Caco-2 (cell line): ENCODE results near the gene SLC39A7. TPM values are rescaled to one million over a fixed set of nuclear protein-coding genes. Genes with fewer than 3 reads are reported as not detected.
A peak's percentile ranks its signal among the peaks of the same experiment; 100 is the strongest.

Experiments used
- BruUV-seq: library from RNA; stranded (reverse); fragments of 400-500 nt; replicated peaks from 2 replicates; lab custom pipeline; 2021; lab: Mats Ljungman, UMichigan
- CTCF ChIA-PET: fragments of 300-600 bp; sonication (Branson Sonifier 250); formaldehyde crosslinking; loops from one replicate; lab custom pipeline; 2022; ENCODE audit warnings: antibody characterized with exemption; lab: Charles Lee
- POLR2A ChIA-PET: fragments of 300-600 bp; sonication (Branson Sonifier 250); formaldehyde crosslinking; loops from one replicate; lab custom pipeline; 2022; ENCODE audit warnings: antibody characterized with exemption; lab: Charles Lee
- DNase-seq, 2 experiments: peaks; one replicate each; pipeline versions ENCODE4 v3.0.0 to v3.0.0-alpha.2; 2020 to 2022
- H3K27me3 ChIP-seq: replicated peaks from 2 replicates; pipeline ENCODE4 v1.6.0; 2011; ENCODE audit warnings: low read length; ENCODE audit not compliant: control insufficient read depth, insufficient read depth
- H3K36me3 ChIP-seq: 2 replicates; pipeline ENCODE4 v1.5.1; 2011; ENCODE audit warnings: low read length; ENCODE audit not compliant: control insufficient read depth, insufficient read depth
- H3K4me1 ChIP-seq: fragments of 250-450 bp; sonication (Bioruptor Pico); 2 replicates; pipeline ENCODE4 v1.5.1; 2020; ENCODE audit warnings: mild to moderate bottlenecking
- H3K4me3 ChIP-seq: 2 replicates; pipeline ENCODE4 v1.5.1; 2011; ENCODE audit warnings: low read depth, mild to moderate bottlenecking, control low read depth, low read length
- H3K9me3 ChIP-seq: fragments of 250-450 bp; sonication (Bioruptor Pico); 2 replicates; pipeline ENCODE4 v1.5.1; 2020; ENCODE audit warnings: mild to moderate bottlenecking, moderate library complexity
- H3K27ac Mint-ChIP-seq: one replicate; pipeline ENCODE4 v1.8.0; 2022; ENCODE audit warnings: mixed read lengths; ENCODE audit not compliant: unreplicated experiment
- H3K27me3 Mint-ChIP-seq: one replicate; pipeline ENCODE4 v1.8.0; 2022; ENCODE audit warnings: mixed read lengths; ENCODE audit not compliant: insufficient read depth, unreplicated experiment
- H3K36me3 Mint-ChIP-seq: one replicate; pipeline ENCODE4 v1.8.0; 2022; ENCODE audit warnings: mild to moderate bottlenecking, mixed read lengths; ENCODE audit not compliant: insufficient read depth, unreplicated experiment
- H3K4me1 Mint-ChIP-seq: one replicate; pipeline ENCODE4 v1.8.0; 2022; ENCODE audit warnings: low read depth, mixed read lengths; ENCODE audit not compliant: unreplicated experiment
- H3K4me3 Mint-ChIP-seq: one replicate; pipeline ENCODE4 v1.8.0; 2022; ENCODE audit warnings: mild to moderate bottlenecking, moderate library complexity, mixed read lengths; ENCODE audit not compliant: unreplicated experiment
- H3K9me3 Mint-ChIP-seq: one replicate; pipeline ENCODE4 v1.8.0; 2022; ENCODE audit warnings: mixed read lengths; ENCODE audit not compliant: unreplicated experiment
- CTCF ChIP-seq, 2 experiments: fragments of 200-600 bp in 1 of 2; IDR thresholded peaks; 1 replicate in 1 of 2; 2 replicates in 1 of 2; pipeline versions ENCODE4 v1.5.1 to v1.8.0; 2011 to 2022; ENCODE audit warnings: antibody characterized with exemption in 1 of 2, control low read depth in 1 of 2, inconsistent platforms in 1 of 2, low read depth in 1 of 2, low read length in 1 of 2, mild to moderate bottlenecking in 1 of 2, moderate library complexity in 1 of 2; ENCODE audit not compliant: insufficient read depth in 1 of 2, severe bottlenecking in 1 of 2, unreplicated experiment in 1 of 2
- intact Hi-C: fragments of 100-400 bp; cut with micrococcal nuclease; formaldehyde crosslinking; loops from one replicate; pipeline ENCODE4 v1.10.0; 2022; ENCODE audit not compliant: unreplicated experiment
- total RNA-seq: library from RNA; stranded (reverse); gene quantifications from 2 replicates; pipeline ENCODE4 v1.2.3, GENCODE V29; 2022

SLC39A7 gene
- total RNA-seq, 1 experiment from 2014 or later = 140 TPM

GRCh38 chr6:33173535-33174180 lies 27.0 kb upstream of the SLC39A7 start:
- H3K27me3 ChIP-seq = no peaks in the 10 kb centered on the region
- Mint-ChIP-seq H3K4me3 (no peak overlapping the region), H3K27me3 (peaks cover 19% of the 10 kb centered on the region), H3K9me3 (no peaks in the 10 kb centered on the region), H3K27ac (no peak overlapping the region), H3K36me3 (no peaks in the 10 kb centered on the region), H3K4me1 (no peaks in the 10 kb centered on the region)
- intact Hi-C loops = no loop called here
- no peak for TF ChIP-seq CTCF (IDR thresholded peaks at IDR 0.05; ENCODE audit: insufficient read depth in 1 of 2, low read depth in 1 of 2, low read length in 1 of 2, severe bottlenecking in 1 of 2, unreplicated experiment in 1 of 2)
- DNase-seq = no peak
- H3K9me3 ChIP-seq = no peaks in the 10 kb centered on the region
- CTCF ChIA-PET = interaction anchor here (1.5 kb wide), 1 partner anchor 75 kb away, joined by 6 read pairs; no protein-coding TSS in a partner anchor
- H3K4me1 ChIP-seq = no peaks in the 10 kb centered on the region
- no TSS peak for BruUV-seq
- no peak overlapping the region for H3K4me3 ChIP-seq
- POLR2A ChIA-PET = interaction anchor here (0.5 kb wide), 1 partner anchor 128 kb away, joined by 13 read pairs; no protein-coding TSS in a partner anchor
- H3K36me3 ChIP-seq = no peaks in the 10 kb centered on the region

- H3K9me3 ChIP-seq = no peaks in the 10 kb centered on the region
- TF ChIP-seq CTCF (IDR thresholded peaks at IDR 0.05; ENCODE audit: insufficient read depth in 1 of 2, low read depth in 1 of 2, low read length in 1 of 2, severe bottlenecking in 1 of 2, unreplicated experiment in 1 of 2) = no peak
- H3K4me1 ChIP-seq = no peaks in the 10 kb centered on the region
- H3K27me3 ChIP-seq = no peaks in the 10 kb centered on the region
- ChIA-PET POLR2A (no interaction called here), CTCF (no interaction called here)
- H3K27me3 Mint-ChIP-seq = peaks cover 16% of the 10 kb centered on the region
- H3K4me3 ChIP-seq = no peak overlapping the region
- no peak for DNase-seq
- H3K4me1 Mint-ChIP-seq = no peaks in the 10 kb centered on the region
- no peak overlapping the region for H3K4me3 Mint-ChIP-seq
- H3K36me3 Mint-ChIP-seq = no peaks in the 10 kb centered on the region
- H3K9me3 Mint-ChIP-seq = no peaks in the 10 kb centered on the region
- intact Hi-C loops = no loop called here
- H3K27ac Mint-ChIP-seq = no peak overlapping the region
- BruUV-seq = no TSS peak
- no peaks in the 10 kb centered on the region for H3K36me3 ChIP-seq
Observed at GRCh38 chr6:33174784-33175183, 25.9 kb upstream of the SLC39A7 start.

GRCh38 chr6:33175436-33176069 lies 25.1 kb upstream of the SLC39A7 start:
- Histone ChIP-seq H3K4me3 (no peak overlapping the region), H3K4me1 (no peaks in the 10 kb centered on the region), H3K36me3 (no peaks in the 10 kb centered on the region), H3K9me3 (no peaks in the 10 kb centered on the region), H3K27me3 (no peaks in the 10 kb centered on the region)
- BruUV-seq = no TSS peak
- DNase-seq = peak in 1 of 2 experiments; percentile 32
- Mint-ChIP-seq H3K27ac (no peak overlapping the region), H3K4me3 (no peak overlapping the region), H3K9me3 (no peaks in the 10 kb centered on the region), H3K27me3 (peaks cover 16% of the 10 kb centered on the region), H3K36me3 (no peaks in the 10 kb centered on the region), H3K4me1 (no peaks in the 10 kb centered on the region)
- intact Hi-C loops = no loop called here
- TF ChIP-seq CTCF (IDR thresholded peaks at IDR 0.05; ENCODE audit: insufficient read depth in 1 of 2, low read depth in 1 of 2, low read length in 1 of 2, severe bottlenecking in 1 of 2, unreplicated experiment in 1 of 2) = peak in 1 of 2 experiments; percentile 38
- CTCF ChIA-PET = no interaction called here
- POLR2A ChIA-PET = no interaction called here
